HepG2 (cell line): ENCODE data around the gene HNF1B. TPM values are rescaled to one million over a fixed set of nuclear protein-coding genes. Genes with fewer than 3 reads are reported as not detected.

ENCODE experiments used
- ATAC-seq: fragments of 200-7000 bp; cut with Tn5 transposase; 3 replicates; pipeline ENCODE4 v1.9.1; 2020; ENCODE audit warnings: mild to moderate bottlenecking, moderate library complexity
- BruUV-seq: library from RNA; stranded (reverse); fragments of 400-500 nt; replicated peaks from 2 replicates; lab custom pipeline; 2021; lab: Mats Ljungman, UMichigan
- CTCF ChIA-PET: fragments of 300-600 bp; formaldehyde crosslinking; extraction: SDS; loops from one replicate; lab custom pipeline; 2021; ENCODE audit warnings: low total read pairs, inconsistent platforms, low intra/inter-chr PET ratio; lab: Yijun Ruan, JAX
- POLR2A ChIA-PET: fragments of 350-600 bp; sonication (Branson Sonifier 250); formaldehyde crosslinking; loops from one replicate; lab custom pipeline; 2020; ENCODE audit warnings: antibody characterized with exemption, inconsistent platforms; lab: Yijun Ruan, JAX
- DNase-seq: peaks from one replicate; pipeline ENCODE4 v3.0.0-alpha.2; 2015; ENCODE audit warnings: low spot score
- FAIRE-seq: peaks from 3 replicates; lab custom pipeline; 2011; peaks lifted over from hg19 to GRCh38; lab: Jason Lieb, UNC
- H2AFZ ChIP-seq: one replicate; pipeline ENCODE4 v1.6.1; 2011; ENCODE audit warnings: low read length, inconsistent platforms
- H3K27ac ChIP-seq: fragments of 300-600 bp; 3 replicates; pipeline ENCODE4 v1.8.0; 2011; ENCODE audit warnings: mixed run types, mild to moderate bottlenecking, mixed read lengths, low read length, inconsistent platforms; ENCODE audit not compliant: insufficient read depth; ENCODE audit errors: extremely low read length
- H3K27me3 ChIP-seq, 2 experiments: fragments of 200-600 bp in 1 of 2; 2 replicates in 1 of 2; 3 replicates in 1 of 2; pipeline versions ENCODE4 v1.6.0 to v1.8.0; 2011; ENCODE audit warnings: low read length in 2 of 2, mild to moderate bottlenecking in 2 of 2, moderate library complexity in 2 of 2, inconsistent platforms in 1 of 2; ENCODE audit not compliant: insufficient read depth in 2 of 2, control insufficient read depth in 1 of 2
- H3K36me3 ChIP-seq, 2 experiments: fragments of 200-600 bp in 1 of 2; replicated peaks in 1 of 2; 2 replicates in 1 of 2; 3 replicates in 1 of 2; pipeline versions ENCODE4 v1.5.1 to v1.8.0; 2011; ENCODE audit warnings: low read length in 2 of 2, inconsistent platforms in 1 of 2; ENCODE audit not compliant: insufficient read depth in 2 of 2, control insufficient read depth in 1 of 2
- H3K4me1 ChIP-seq: 2 replicates; pipeline ENCODE4 v1.5.1; 2012; ENCODE audit warnings: low read length, inconsistent platforms; ENCODE audit not compliant: insufficient read depth
- H3K4me2 ChIP-seq: 2 replicates; pipeline ENCODE4 v1.6.0; 2011; ENCODE audit warnings: low read depth, low read length, inconsistent platforms
- H3K4me3 ChIP-seq, 3 experiments: fragments of 200-600 bp in 1 of 3; sonication (generic), shearing (Covaris generic) in 1 of 3; replicated peaks in 1 of 3; 2 replicates each; pipeline ENCODE4 v1.5.1; 2011 to 2016; ENCODE audit warnings: low read length in 3 of 3, inconsistent platforms in 2 of 3, low read depth in 2 of 3, mild to moderate bottlenecking in 2 of 3, control low read depth in 1 of 3, mixed read lengths in 1 of 3; ENCODE audit not compliant: insufficient read depth in 1 of 3
- H3K79me2 ChIP-seq: one replicate; pipeline ENCODE4 v1.6.1; 2011; ENCODE audit warnings: low read length, inconsistent platforms; ENCODE audit not compliant: insufficient read depth
- H3K9ac ChIP-seq: 2 replicates; pipeline ENCODE4 v1.6.0; 2011; ENCODE audit warnings: mild to moderate bottlenecking, low read depth, low read length, inconsistent platforms; ENCODE audit not compliant: insufficient read depth
- H3K9me3 ChIP-seq: 2 replicates; pipeline ENCODE4 v1.5.1; 2012; ENCODE audit warnings: mild to moderate bottlenecking, low read length
- H4K20me1 ChIP-seq: 2 replicates; pipeline ENCODE4 v1.6.0; 2011; ENCODE audit warnings: inconsistent platforms, mild to moderate bottlenecking, low read length, moderate library complexity; ENCODE audit not compliant: insufficient read depth
- ARNT ChIP-seq: fragments of 450-650 bp; IDR thresholded peaks from 2 replicates; pipeline ENCODE4 v1.6.1; 2017
- THRA ChIP-seq: sonication (generic); formaldehyde crosslinking; IDR thresholded peaks from 2 replicates; pipeline ENCODE4 v1.4.0; 2020; ENCODE audit warnings: missing genetic modification reagents, borderline replicate concordance
- ZBTB40 ChIP-seq, 2 experiments: fragments of 450-650 bp in 1 of 2; sonication (generic) in 1 of 2; formaldehyde crosslinking in 1 of 2; IDR thresholded peaks; 2 replicates each; pipeline versions ENCODE4 v1.6.1 to v1.8.0; 2016 to 2022; ENCODE audit warnings: antibody characterized with exemption in 1 of 2, mild to moderate bottlenecking in 1 of 2, missing genetic modification reagents in 1 of 2
- ZFP1 ChIP-seq: IDR thresholded peaks from 2 replicates; pipeline ENCODE4 v1.6.1; 2016
- ZNF264 ChIP-seq: sonication (generic); formaldehyde crosslinking; IDR thresholded peaks from 2 replicates; pipeline ENCODE4 v1.4.0; 2020; ENCODE audit warnings: missing genetic modification reagents
- ZNF75D ChIP-seq: sonication (generic); formaldehyde crosslinking; IDR thresholded peaks from 2 replicates; pipeline ENCODE4 v1.8.1; 2023; ENCODE audit warnings: missing genetic modification reagents, mild to moderate bottlenecking, borderline replicate concordance
- WGBS: methylation state at CpG from one replicate; pipeline ENCODE4 v1.1.6; 2017; ENCODE audit warnings: low lambda C conversion rate; 5-methylcytosine and 5-hydroxymethylcytosine counted together
- in situ Hi-C: cut with HindIII; loops from 2 replicates; pipeline ENCODE4 v1.10.0; 2017; ENCODE audit warnings: low pct_unique_long_range_greater_than_20kb; ENCODE audit not compliant: extremely low pct_ligation_motif_present
- intact Hi-C: fragments of 100-400 bp; cut with micrococcal nuclease; formaldehyde crosslinking; loops from one replicate; pipeline ENCODE4 v1.10.0; 2022; ENCODE audit not compliant: unreplicated experiment
- polyA plus RNA-seq, 8 experiments: library from polyadenylated mRNA; depleted of rRNA in 3 of 8; stranded (reverse) in 7 of 8; unstranded in 1 of 8; fragments of >200 nt; fragmentation: Illumina TruSeq in 4 of 8; extraction: Trizol in 4 of 8; gene quantifications; 2 replicates each; pipeline versions ENCODE4 v1.2.1 to v1.2.3, GENCODE V29; 2011 to 2016; ENCODE audit warnings: low read depth in 4 of 8, missing spikeins in 1 of 8, mixed read lengths in 1 of 8; ENCODE audit not compliant: insufficient read depth in 1 of 8
- total RNA-seq, 5 experiments: library from RNA; depleted of rRNA; stranded (reverse); fragments of >200 nt; fragmentation: Illumina TruSeq; extraction: Trizol; gene quantifications; 2 replicates each; pipeline ENCODE4 v1.2.3, GENCODE V29; 2016; ENCODE audit warnings: low read depth in 1 of 5
- TF ChIP-seq, protein P1 (sequence below): sonication (generic); formaldehyde crosslinking; IDR thresholded peaks from 2 replicates; pipeline ENCODE4 v1.4.0; 2020; ENCODE audit warnings: missing genetic modification reagents

The HNF1B gene
- total and polyA plus RNA-seq, 2 of the 13 experiments (the other 11 are each of a cell fraction or from before 2014, with no cell fraction given) = 1.9 to 5.3 TPM

GRCh38 chr17:37651849-37652248, 93.0 kb downstream of the HNF1B start:
- no peaks in the 10 kb centered on the region for H3K9me3 ChIP-seq
- in situ Hi-C loops = loop anchor here (5.0 kb wide), 1 partner anchor 50 kb away; no protein-coding TSS in a partner anchor
- no peak for ATAC-seq
- H3K9ac ChIP-seq = no peak overlapping the region
- ChIA-PET CTCF (interaction anchor here (1.9 kb wide), 1 partner anchor 119 kb away, joined by 16 read pairs; no protein-coding TSS in a partner anchor), POLR2A (no interaction called here)
- no peak overlapping the region for H3K4me2 ChIP-seq
- no peak overlapping the region for H3K4me3 ChIP-seq
- H4K20me1 ChIP-seq = no peaks in the 10 kb centered on the region
- no peaks in the 10 kb centered on the region for H3K36me3 ChIP-seq
- TF ChIP-seq ARNT = no peak
- TF ChIP-seq ZFP1 (CRISPR knock-in tag) = no peak
- no peak for TF ChIP-seq ZNF264 (CRISPR knock-in tag)
- no peak for TF ChIP-seq ZBTB40 (IDR thresholded peaks at IDR 0.05)
- TF ChIP-seq ZBTB40 (CRISPR knock-in tag; IDR thresholded peaks at IDR 0.05) = no peak
- no peak for TF ChIP-seq THRA (CRISPR knock-in tag)
- TF ChIP-seq ZNF75D (CRISPR knock-in tag) = no peak
- TF ChIP-seq, protein P1, sequence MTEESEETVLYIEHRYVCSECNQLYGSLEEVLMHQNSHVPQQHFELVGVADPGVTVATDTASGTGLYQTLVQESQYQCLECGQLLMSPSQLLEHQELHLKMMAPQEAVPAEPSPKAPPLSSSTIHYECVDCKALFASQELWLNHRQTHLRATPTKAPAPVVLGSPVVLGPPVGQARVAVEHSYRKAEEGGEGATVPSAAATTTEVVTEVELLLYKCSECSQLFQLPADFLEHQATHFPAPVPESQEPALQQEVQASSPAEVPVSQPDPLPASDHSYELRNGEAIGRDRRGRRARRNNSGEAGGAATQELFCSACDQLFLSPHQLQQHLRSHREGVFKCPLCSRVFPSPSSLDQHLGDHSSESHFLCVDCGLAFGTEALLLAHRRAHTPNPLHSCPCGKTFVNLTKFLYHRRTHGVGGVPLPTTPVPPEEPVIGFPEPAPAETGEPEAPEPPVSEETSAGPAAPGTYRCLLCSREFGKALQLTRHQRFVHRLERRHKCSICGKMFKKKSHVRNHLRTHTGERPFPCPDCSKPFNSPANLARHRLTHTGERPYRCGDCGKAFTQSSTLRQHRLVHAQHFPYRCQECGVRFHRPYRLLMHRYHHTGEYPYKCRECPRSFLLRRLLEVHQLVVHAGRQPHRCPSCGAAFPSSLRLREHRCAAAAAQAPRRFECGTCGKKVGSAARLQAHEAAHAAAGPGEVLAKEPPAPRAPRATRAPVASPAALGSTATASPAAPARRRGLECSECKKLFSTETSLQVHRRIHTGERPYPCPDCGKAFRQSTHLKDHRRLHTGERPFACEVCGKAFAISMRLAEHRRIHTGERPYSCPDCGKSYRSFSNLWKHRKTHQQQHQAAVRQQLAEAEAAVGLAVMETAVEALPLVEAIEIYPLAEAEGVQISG (CRISPR knock-in tag) = no peak
- H3K27ac ChIP-seq = no peak overlapping the region
- H3K27me3 ChIP-seq = no peaks in the 10 kb centered on the region; a peak in 1 of 5 replicates
- no peaks in the 10 kb centered on the region for H3K79me2 ChIP-seq
- H3K4me1 ChIP-seq = peaks cover 36% of the 10 kb centered on the region
- FAIRE-seq = no peak
- no peak for DNase-seq
- 93% methylated on average over 2 of the region's 2 CpGs for WGBS
- no TSS peak for BruUV-seq
- H2AFZ ChIP-seq = no peak overlapping the region
- intact Hi-C loops = loop anchor here (2.0 kb wide), 2 partner anchors 47 to 91 kb away; no protein-coding TSS in a partner anchor
